Activated T-cell treated with anti-CD3 and anti-CD28 coated beads, Interleukin-2, amount 50 U/mL, for 48 hours (primary cell): ENCODE results near the gene RBM47.
A peak's percentile ranks its signal among the peaks of the same experiment; 100 is the strongest.

ENCODE experiments used
- DNase-seq, 2 experiments: peaks; one replicate each; pipeline ENCODE4 v3.0.0-alpha.2; 2020

RBM47 gene

DNA sequence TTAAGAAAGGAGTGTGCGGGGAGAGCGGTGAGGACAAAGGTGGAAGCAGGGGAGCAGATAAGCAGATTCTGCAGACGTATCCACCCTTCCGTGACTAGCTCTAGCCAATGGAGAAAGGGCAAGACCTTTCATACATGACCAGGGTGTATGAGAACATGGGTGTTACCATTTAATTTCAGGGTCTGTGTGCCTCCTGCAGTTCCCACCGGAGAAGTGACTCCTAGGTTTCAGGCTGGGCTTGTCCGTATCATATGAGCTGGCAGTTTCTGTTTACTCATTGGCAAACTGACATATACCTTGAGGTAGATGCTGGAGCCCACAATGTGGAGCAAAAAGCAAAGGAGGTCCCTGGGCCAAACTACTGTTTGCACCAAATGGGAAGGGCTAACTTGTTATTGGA lies 6.8 kb downstream of the RBM47 start:
- peak; percentile 30 to 31 for DNase-seq

DNA sequence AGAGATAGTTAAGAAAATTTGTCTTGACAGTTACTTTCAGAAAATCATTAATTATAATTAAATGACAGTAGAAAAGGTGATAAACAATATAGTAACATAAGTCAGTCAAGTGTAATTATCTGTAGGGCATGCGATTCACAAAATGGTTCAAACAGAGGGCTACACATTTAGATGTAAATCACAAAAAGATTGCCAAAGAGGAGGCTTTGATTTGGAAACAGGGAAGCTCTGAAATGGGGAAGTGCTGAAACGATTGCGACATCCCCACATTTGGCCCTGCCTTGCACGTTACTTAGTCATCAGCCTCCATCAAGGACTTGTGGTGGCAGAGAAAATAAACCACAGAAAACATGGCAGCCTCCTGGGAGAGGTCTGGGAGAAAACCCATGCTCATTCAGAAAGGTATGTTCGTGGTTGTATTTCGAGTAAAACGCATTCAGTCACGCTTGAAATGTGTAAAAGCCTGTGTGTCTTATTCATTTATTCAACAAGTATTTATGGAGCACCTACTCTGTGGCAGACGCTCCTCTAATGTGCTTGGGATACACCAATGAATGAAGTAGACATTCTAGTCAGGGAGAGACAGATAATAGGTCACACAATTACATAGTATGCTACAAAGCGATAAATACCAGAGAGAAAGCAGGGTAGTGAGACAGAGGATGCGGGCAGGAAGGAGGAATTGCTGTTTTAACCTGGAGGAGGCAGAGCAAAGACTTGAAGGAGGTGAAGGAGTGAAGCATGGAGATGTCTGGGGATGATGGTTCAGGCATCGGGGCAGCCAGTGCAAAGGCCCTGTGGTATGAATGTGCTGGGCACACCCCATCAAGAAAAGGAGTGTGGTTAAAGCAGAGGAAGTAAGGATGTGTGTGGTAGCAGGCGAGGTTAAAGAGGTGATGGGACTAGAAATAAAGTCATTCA lies 7.8 kb downstream of the RBM47 start:
- peak; percentile 39 to 48 for DNase-seq

DNA sequence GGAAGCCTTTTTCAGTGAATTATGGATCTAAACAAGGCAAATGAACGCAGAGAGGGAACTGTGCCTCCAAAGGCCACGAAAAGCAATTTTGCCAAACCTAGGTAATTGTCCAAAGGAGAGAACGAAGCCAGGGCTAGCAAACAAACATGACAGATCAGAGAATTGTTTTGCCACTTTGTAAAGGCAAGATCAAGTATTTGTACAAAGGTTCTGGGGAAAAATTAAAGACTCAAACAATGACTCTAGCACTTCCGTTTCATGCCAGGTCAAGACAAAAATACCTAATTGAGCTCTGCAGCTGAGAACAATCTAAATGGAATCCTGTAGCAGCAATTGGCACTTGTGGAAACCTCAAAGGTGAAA lies 8.5 kb downstream of the RBM47 start:
- no peak for DNase-seq

- DNase-seq, result no peak
Measured at GRCh38 chr4:40619600-40619999, 10.1 kb downstream of the RBM47 start.

DNA sequence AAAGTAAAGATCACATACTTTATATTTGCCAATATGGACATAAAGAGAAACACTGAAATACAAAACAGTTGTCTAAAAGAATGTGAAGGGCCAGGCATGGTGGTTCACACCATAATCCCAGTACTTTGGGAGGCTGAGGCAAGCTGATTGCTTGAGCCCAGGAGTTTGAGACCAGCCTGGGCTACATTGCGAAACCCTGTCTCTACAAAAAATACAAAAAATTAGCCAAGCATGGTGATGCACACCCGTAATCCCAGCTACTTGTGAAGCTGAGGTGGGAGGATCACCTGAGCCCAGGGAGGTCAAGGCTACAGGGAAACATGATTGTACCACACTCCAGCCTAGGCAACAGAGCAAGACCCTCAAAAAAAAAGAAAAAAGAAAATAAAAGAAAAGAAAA lies 11.8 kb downstream of the RBM47 start:
- no peak for DNase-seq

DNA sequence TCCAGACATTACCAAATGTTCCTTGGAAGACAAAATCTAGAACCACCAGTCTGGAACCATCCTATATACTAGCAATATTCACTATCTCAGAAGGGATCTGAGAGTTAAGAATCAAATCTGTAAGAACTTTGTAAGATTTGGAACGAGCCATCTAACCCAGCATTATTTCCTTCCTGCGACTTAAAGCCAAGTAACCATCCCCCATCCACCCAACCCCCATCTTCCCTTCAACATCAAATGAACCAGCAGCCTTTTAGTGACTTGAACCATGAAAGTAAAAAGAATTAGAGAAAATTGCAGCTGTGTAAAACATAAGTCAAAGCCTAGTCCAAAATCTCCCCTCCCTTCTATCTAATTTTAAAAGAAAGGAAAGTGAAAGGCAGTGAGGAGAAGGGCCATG lies 15.6 kb downstream of the RBM47 start:
- DNase-seq, result no peak

DNA sequence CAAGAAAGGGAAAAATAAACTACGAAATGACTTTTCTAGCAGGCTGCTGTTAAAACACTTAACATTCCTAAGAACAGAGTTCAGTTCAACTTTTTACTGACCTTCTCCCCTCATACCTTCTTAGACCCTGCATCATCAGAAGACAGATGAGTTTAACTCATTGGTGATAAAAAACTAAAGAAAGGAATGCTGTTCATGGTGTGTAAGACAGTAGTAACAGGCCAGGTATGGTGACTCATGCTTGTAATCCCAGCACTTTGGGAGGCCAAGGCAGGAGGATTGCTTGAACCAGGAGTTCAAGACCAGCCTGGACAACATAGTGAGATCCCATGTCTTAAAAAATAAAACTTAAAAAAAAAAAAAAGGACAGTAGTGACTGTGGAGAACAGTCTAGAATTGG lies 16.2 kb downstream of the RBM47 start:
- no peak for DNase-seq

GRCh38 chr4:40612831-40613230 lies 16.8 kb downstream of the RBM47 start:
- no peak for DNase-seq

- no peak for DNase-seq
Measured at GRCh38 chr4:40612283-40612682, 17.4 kb downstream of the RBM47 start.

DNA sequence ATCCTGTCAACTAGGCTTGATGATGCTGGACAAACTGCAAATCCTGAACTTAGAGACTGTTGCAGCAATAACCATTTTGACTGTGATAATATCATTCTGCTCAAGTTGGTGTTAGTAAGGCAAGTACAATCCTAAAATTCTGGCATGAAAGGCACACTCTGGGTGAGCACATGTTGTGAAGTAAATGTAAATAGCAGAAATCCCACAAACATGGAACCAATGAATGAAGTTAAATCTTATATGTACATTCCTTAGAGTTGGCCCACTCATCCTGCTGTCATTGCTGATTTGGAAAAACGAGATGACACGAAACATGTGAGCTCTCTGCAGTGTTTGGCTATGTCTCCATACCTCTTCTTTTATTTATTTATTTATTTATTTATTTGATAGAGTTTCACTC lies 21.0 kb downstream of the RBM47 start:
- DNase-seq, result no peak

DNA sequence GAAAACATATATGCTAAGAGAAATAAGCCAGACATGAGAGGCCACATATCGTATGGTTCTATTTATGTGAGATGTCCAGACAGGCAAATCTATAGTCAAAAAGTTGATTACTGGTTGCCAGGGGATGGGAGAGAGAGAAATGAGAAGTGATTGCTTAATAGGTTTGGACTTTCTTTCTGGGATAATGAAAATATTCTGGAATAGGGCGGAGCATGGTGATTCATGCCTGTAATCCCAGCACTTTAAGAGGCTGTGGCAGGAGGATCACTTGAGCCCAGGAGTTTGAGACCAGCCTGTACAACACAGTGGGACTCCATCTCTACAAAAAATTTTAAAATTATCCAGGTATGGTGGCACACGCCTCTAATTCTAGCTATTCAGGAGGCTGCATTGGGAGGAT lies 22.4 kb downstream of the RBM47 start:
- no peak for DNase-seq

GRCh38 chr4:40606239-40606767 lies 23.4 kb downstream of the RBM47 start:
- no peak for DNase-seq

DNA sequence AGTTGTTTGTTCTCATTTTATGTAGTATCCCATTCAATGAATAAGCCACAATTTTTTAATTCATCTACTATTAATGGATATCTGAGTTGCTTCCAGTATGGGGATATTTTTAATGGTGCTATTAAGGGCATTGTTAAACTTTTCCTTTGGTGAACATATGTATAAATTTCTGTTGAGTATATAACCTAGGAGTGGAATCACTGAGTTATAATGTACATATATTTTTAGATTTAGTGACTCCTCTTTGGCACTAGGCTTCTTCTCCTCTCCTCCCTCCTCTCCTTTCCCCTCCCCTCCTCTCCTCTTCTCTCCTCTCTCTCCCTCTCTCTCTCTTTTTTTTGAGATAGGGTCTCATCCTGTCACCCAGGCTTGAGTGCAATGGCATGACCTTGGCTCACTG lies 26.4 kb downstream of the RBM47 start:
- DNase-seq, result no peak

- no peak for DNase-seq
Measured at GRCh38 chr4:40601641-40602040, 28.0 kb downstream of the RBM47 start.

GRCh38 chr4:40600850-40601249 lies 28.8 kb downstream of the RBM47 start:
- DNase-seq, result no peak

GRCh38 chr4:40599431-40599830 lies 30.2 kb downstream of the RBM47 start:
- DNase-seq, result no peak

DNA sequence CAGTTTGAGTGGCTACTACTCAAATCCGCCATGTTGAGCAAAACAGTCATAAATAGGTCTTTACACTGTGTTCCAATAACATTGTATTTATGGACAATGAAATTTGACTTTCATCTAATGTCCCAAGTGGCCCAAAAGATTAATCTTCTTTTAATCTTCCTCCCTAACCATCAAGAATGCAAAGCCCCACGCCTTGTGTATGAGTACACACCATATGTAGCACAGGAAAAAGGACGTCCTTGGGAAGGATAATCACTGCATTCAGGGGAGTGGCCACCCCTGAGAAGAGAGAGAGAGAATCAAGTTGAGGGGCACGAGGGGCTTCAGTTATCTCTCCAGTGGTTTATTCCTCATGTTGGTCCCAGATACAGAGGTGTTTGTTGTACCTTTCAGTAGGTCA lies 33.1 kb downstream of the RBM47 start:
- no peak for DNase-seq

- DNase-seq, result no peak
Measured at GRCh38 chr4:40595981-40596380, 33.7 kb downstream of the RBM47 start.

- no peak for DNase-seq
Measured at GRCh38 chr4:40594261-40595178, 35.1 kb downstream of the RBM47 start.

GRCh38 chr4:40592034-40592433 lies 37.6 kb downstream of the RBM47 start:
- no peak for DNase-seq

- no peak for DNase-seq
Measured at GRCh38 chr4:40587826-40588225, 41.8 kb downstream of the RBM47 start.

- DNase-seq, result no peak
Measured at GRCh38 chr4:40587351-40587750, 42.3 kb downstream of the RBM47 start.

GRCh38 chr4:40586729-40587128 lies 42.9 kb downstream of the RBM47 start:
- no peak for DNase-seq

- DNase-seq, result no peak
Measured at GRCh38 chr4:40586034-40586433, 43.6 kb downstream of the RBM47 start.
